Natural killer cell (primary cell): ENCODE data around the gene NPFFR1. TPM values are rescaled to one million over a fixed set of nuclear protein-coding genes. Genes with fewer than 3 reads are reported as not detected.

ENCODE experiments used
- ATAC-seq, 3 donors: fragments of 150-1000 bp in 2 of 3; fragments of 200-7000 bp in 1 of 3; cut with Tn5 transposase; 1 replicate in 1 of 3; 2 replicates in 2 of 3; pipeline ENCODE4 v1.10.0; 2021; ENCODE audit warnings: mild to moderate bottlenecking in 2 of 3, moderate library complexity in 2 of 3
- DNase-seq, 2 donors: peaks; one replicate each; pipeline versions ENCODE4 v3.0.0 to v3.0.0-alpha.2; 2013 to 2021; ENCODE audit warnings: mixed read lengths in 1 of 2
- H3K27ac ChIP-seq: one replicate; pipeline ENCODE4 v1.5.1; 2013; ENCODE audit warnings: mild to moderate bottlenecking, low read length
- H3K27me3 ChIP-seq: one replicate; pipeline ENCODE4 v1.6.1; 2013; ENCODE audit warnings: low read length; ENCODE audit not compliant: control insufficient read depth, insufficient read depth
- H3K36me3 ChIP-seq: one replicate; pipeline ENCODE4 v1.6.1; 2013; ENCODE audit warnings: low read length; ENCODE audit not compliant: control insufficient read depth, insufficient read depth
- H3K4me1 ChIP-seq: one replicate; pipeline ENCODE4 v1.6.1; 2013; ENCODE audit warnings: low read length; ENCODE audit not compliant: control insufficient read depth, insufficient read depth
- H3K4me3 ChIP-seq: one replicate; pipeline ENCODE4 v1.5.1; 2013; ENCODE audit warnings: low read length
- H3K9me3 ChIP-seq: one replicate; pipeline ENCODE4 v1.6.1; 2013; ENCODE audit warnings: low read length; ENCODE audit not compliant: control insufficient read depth, insufficient read depth
- H3K27ac Mint-ChIP-seq, 2 donors: one replicate each; pipeline ENCODE4 v1.8.0; 2022; ENCODE audit warnings: mild to moderate bottlenecking in 2 of 2, mixed read lengths in 2 of 2, moderate library complexity in 1 of 2
- H3K27me3 Mint-ChIP-seq, 2 donors: one replicate each; pipeline ENCODE4 v1.8.0; 2022; ENCODE audit warnings: low read depth in 2 of 2, mixed read lengths in 2 of 2
- H3K36me3 Mint-ChIP-seq: one replicate; pipeline ENCODE4 v1.8.0; 2022; ENCODE audit warnings: mixed read lengths
- H3K4me1 Mint-ChIP-seq, 2 donors: one replicate each; pipeline ENCODE4 v1.8.0; 2022; ENCODE audit warnings: mixed read lengths in 2 of 2
- H3K4me3 Mint-ChIP-seq: one replicate; pipeline ENCODE4 v1.8.0; 2022; ENCODE audit warnings: mild to moderate bottlenecking, moderate library complexity, mixed read lengths
- H3K9me3 Mint-ChIP-seq, 2 donors: one replicate each; pipeline ENCODE4 v1.8.0; 2022; ENCODE audit warnings: mixed read lengths in 2 of 2
- WGBS: methylation state at CpG from one replicate; pipeline ENCODE4 v1.1.7; 2013; ENCODE audit warnings: missing lambda C conversion rate; ENCODE audit not compliant: insufficient coverage; 5-methylcytosine and 5-hydroxymethylcytosine counted together
- intact Hi-C: fragments of 100-400 bp; cut with micrococcal nuclease; formaldehyde crosslinking; loops from one replicate; pipeline ENCODE4 v1.14.2; 2022
- total RNA-seq, 4 donors: library from RNA; stranded (reverse); fragments of 120-200 nt in 1 of 4; gene quantifications; one replicate each; pipeline versions ENCODE4 v1.2.3 to v1.2.4, GENCODE V29; 2013 to 2022
- TF ChIP-seq, protein P1 (sequence below): fragments of 200-600 bp; IDR thresholded peaks from one replicate; pipeline ENCODE4 v1.8.0; 2022; ENCODE audit warnings: antibody characterized with exemption

NPFFR1 gene
- total RNA-seq, 3 donors from 2014 or later (not counting 1 experiment from before 2014, with no cell fraction given), result 0.05 TPM; not detected in 2

GRCh38 chr10:70253878-70254765, 29.7 kb downstream of the NPFFR1 start:
- peaks cover 34 to 62% of the 10 kb centered on the region in 2 donors for H3K27me3 Mint-ChIP-seq
- no peak overlapping the region for H3K4me3 Mint-ChIP-seq

GRCh38 chr10:70250961-70251680, 32.7 kb downstream of the NPFFR1 start:
- Histone ChIP-seq H3K27me3 (peaks cover 19% of the 10 kb centered on the region), H3K36me3 (no peaks in the 10 kb centered on the region), H3K27ac (no peak overlapping the region), H3K4me3 (no peak overlapping the region), H3K9me3 (no peaks in the 10 kb centered on the region), H3K4me1 (peaks cover 8% of the 10 kb centered on the region)
- Mint-ChIP-seq H3K4me1 (peaks cover 0 to 8% of the 10 kb centered on the region in 2 donors), H3K9me3 (no peaks in the 10 kb centered on the region), H3K36me3 (no peaks in the 10 kb centered on the region), H3K4me3 (no peak overlapping the region), H3K27ac (no peak overlapping the region), H3K27me3 (peaks cover 31 to 46% of the 10 kb centered on the region in 2 donors)
- ATAC-seq (no peak), DNase-seq (no peak)
- TF ChIP-seq, protein P1, sequence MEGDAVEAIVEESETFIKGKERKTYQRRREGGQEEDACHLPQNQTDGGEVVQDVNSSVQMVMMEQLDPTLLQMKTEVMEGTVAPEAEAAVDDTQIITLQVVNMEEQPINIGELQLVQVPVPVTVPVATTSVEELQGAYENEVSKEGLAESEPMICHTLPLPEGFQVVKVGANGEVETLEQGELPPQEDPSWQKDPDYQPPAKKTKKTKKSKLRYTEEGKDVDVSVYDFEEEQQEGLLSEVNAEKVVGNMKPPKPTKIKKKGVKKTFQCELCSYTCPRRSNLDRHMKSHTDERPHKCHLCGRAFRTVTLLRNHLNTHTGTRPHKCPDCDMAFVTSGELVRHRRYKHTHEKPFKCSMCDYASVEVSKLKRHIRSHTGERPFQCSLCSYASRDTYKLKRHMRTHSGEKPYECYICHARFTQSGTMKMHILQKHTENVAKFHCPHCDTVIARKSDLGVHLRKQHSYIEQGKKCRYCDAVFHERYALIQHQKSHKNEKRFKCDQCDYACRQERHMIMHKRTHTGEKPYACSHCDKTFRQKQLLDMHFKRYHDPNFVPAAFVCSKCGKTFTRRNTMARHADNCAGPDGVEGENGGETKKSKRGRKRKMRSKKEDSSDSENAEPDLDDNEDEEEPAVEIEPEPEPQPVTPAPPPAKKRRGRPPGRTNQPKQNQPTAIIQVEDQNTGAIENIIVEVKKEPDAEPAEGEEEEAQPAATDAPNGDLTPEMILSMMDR, result no peak
- intact Hi-C loops, result no loop called here
- WGBS, result 95% methylated on average over 11 of the region's 11 CpGs

More at GRCh38 chr10:70253878-70254765, 29.7 kb downstream of the NPFFR1 start:
- Histone ChIP-seq H3K9me3 (no peaks in the 10 kb centered on the region), H3K27me3 (peaks cover 25% of the 10 kb centered on the region), H3K4me1 (peaks cover 9% of the 10 kb centered on the region), H3K36me3 (no peaks in the 10 kb centered on the region), H3K27ac (no peak overlapping the region), H3K4me3 (no peak overlapping the region)
- Mint-ChIP-seq H3K9me3 (no peaks in the 10 kb centered on the region), H3K36me3 (no peaks in the 10 kb centered on the region), H3K27ac (no peak overlapping the region), H3K4me1 (peaks cover 0 to 8% of the 10 kb centered on the region in 2 donors)
- no peak for ATAC-seq
- intact Hi-C loops, result no loop called here
- DNase-seq, result no peak
- TF ChIP-seq, protein P1, result no peak
- 89% methylated on average over 14 of the region's 14 CpGs for WGBS

- TF ChIP-seq, protein P1, result no peak
- H3K27me3 Mint-ChIP-seq, result peaks cover 16 to 48% of the 10 kb centered on the region in 2 donors
Measured at GRCh38 chr10:70247360-70247759, 36.4 kb downstream of the NPFFR1 start.

More at GRCh38 chr10:70247360-70247759, 36.4 kb downstream of the NPFFR1 start:
- intact Hi-C loops, result no loop called here
- no peak overlapping the region for H3K4me3 ChIP-seq
- no peak overlapping the region for H3K4me3 Mint-ChIP-seq
- no peaks in the 10 kb centered on the region for H3K27me3 ChIP-seq
- DNase-seq, result no peak
- H3K36me3 Mint-ChIP-seq, result no peaks in the 10 kb centered on the region
- WGBS, result 90% methylated on average over 2 of the region's 6 CpGs
- no peaks in the 10 kb centered on the region for H3K36me3 ChIP-seq
- H3K9me3 ChIP-seq, result no peaks in the 10 kb centered on the region
- no peaks in the 10 kb centered on the region for H3K4me1 Mint-ChIP-seq
- ATAC-seq, result no peak
- no peak overlapping the region for H3K27ac ChIP-seq
- H3K27ac Mint-ChIP-seq, result no peak overlapping the region
- no peaks in the 10 kb centered on the region for H3K9me3 Mint-ChIP-seq
- H3K4me1 ChIP-seq, result no peaks in the 10 kb centered on the region
